Suprapubic skin (tissue), 3 donors: ENCODE results near the gene NEDD9.

ENCODE experiments used
- POLR2A ChIP-seq, 2 donors: fragments of 450-650 bp; IDR thresholded peaks; one replicate each; pipeline ENCODE4 v1.6.1; 2017; ENCODE audit warnings: antibody characterized with exemption in 2 of 2, mild to moderate bottlenecking in 2 of 2, moderate library complexity in 2 of 2
- TF ChIP-seq, protein P1 (sequence below), 2 donors: fragments of 200-600 bp in 1 of 2; fragments of 450-650 bp in 1 of 2; sonication (generic) in 1 of 2; IDR thresholded peaks; one replicate each; pipeline ENCODE4 v1.5.1; 2016 to 2019; ENCODE audit warnings: antibody characterized with exemption in 2 of 2, mild to moderate bottlenecking in 1 of 2, moderate library complexity in 1 of 2

DNA sequence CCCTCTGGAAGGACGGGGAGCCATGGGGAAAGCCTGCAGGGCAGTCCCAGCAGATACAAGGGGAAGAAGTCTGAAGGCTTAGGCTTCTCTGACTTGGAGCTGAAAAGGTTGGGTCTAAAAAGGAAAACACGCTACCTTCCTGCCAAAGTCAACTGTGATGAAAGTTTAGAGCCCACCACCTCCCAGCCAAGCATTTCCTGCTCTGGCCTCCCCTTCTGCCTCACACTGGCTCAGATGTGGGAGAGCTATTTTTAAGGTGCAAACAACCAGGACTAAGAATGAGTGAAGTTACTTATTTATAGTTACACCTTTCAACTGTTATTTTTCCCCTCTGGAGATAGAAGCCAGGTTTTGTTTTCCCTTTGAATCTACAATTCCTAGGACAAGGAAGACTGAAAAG lies 21.2 kb downstream of the NEDD9 start:
- TF ChIP-seq POLR2A (IDR thresholded peaks at IDR 0.05) = no peak
- TF ChIP-seq, protein P1, sequence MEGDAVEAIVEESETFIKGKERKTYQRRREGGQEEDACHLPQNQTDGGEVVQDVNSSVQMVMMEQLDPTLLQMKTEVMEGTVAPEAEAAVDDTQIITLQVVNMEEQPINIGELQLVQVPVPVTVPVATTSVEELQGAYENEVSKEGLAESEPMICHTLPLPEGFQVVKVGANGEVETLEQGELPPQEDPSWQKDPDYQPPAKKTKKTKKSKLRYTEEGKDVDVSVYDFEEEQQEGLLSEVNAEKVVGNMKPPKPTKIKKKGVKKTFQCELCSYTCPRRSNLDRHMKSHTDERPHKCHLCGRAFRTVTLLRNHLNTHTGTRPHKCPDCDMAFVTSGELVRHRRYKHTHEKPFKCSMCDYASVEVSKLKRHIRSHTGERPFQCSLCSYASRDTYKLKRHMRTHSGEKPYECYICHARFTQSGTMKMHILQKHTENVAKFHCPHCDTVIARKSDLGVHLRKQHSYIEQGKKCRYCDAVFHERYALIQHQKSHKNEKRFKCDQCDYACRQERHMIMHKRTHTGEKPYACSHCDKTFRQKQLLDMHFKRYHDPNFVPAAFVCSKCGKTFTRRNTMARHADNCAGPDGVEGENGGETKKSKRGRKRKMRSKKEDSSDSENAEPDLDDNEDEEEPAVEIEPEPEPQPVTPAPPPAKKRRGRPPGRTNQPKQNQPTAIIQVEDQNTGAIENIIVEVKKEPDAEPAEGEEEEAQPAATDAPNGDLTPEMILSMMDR (IDR thresholded peaks at IDR 0.05) = no peak
